Endodermal cell (in vitro differentiated cells): ENCODE data around the gene LRRC37A3. TPM values are rescaled to one million over a fixed set of nuclear protein-coding genes. Genes with fewer than 3 reads are reported as not detected.
"Not testable (repeated sequence)": the region's sequence is repeated elsewhere in the genome, so short reads cannot be mapped to it uniquely, and the experiment has no call there.

ENCODE experiments used
- DNase-seq: peaks from one replicate; pipeline ENCODE4 v3.0.0-alpha.2; 2017
- H3K27ac ChIP-seq: 2 replicates; pipeline ENCODE4 v1.5.1; 2013; ENCODE audit warnings: mild to moderate bottlenecking, low read depth, low read length, moderate library complexity
- H3K27me3 ChIP-seq: 2 replicates; pipeline ENCODE4 v1.6.1; 2013; ENCODE audit warnings: mild to moderate bottlenecking, low read length, moderate library complexity; ENCODE audit not compliant: insufficient read depth, control insufficient read depth, poor library complexity, severe bottlenecking
- H3K36me3 ChIP-seq: 2 replicates; pipeline ENCODE4 v1.7.0; 2013; ENCODE audit warnings: mild to moderate bottlenecking, low read length, moderate library complexity; ENCODE audit not compliant: control insufficient read depth, insufficient read depth
- H3K4me1 ChIP-seq: one replicate; pipeline ENCODE4 v1.7.0; 2013; ENCODE audit warnings: low read length; ENCODE audit not compliant: control insufficient read depth, insufficient read depth
- H3K4me3 ChIP-seq: 2 replicates; pipeline ENCODE4 v1.5.1; 2013; ENCODE audit warnings: mild to moderate bottlenecking, low read length, moderate library complexity
- H3K9ac ChIP-seq: 2 replicates; pipeline ENCODE4 v1.6.1; 2013; ENCODE audit warnings: mild to moderate bottlenecking, low read length, moderate library complexity; ENCODE audit not compliant: poor library complexity, severe bottlenecking; ENCODE audit errors: extremely low read depth
- H3K9me3 ChIP-seq: 2 replicates; pipeline ENCODE4 v1.6.1; 2013; ENCODE audit warnings: mild to moderate bottlenecking, low read length, moderate library complexity; ENCODE audit not compliant: control insufficient read depth
- H3K27ac Mint-ChIP-seq: 2 replicates; pipeline ENCODE4 v1.8.0; 2020; ENCODE audit warnings: mixed read lengths
- H3K27me3 Mint-ChIP-seq: 2 replicates; pipeline ENCODE4 v1.8.0; 2021; ENCODE audit warnings: mild to moderate bottlenecking, mixed read lengths; ENCODE audit not compliant: insufficient read depth
- H3K36me3 Mint-ChIP-seq: 2 replicates; pipeline ENCODE4 v1.8.0; 2020; ENCODE audit warnings: low read depth, mixed read lengths
- H3K4me1 Mint-ChIP-seq: 2 replicates; pipeline ENCODE4 v1.8.0; 2020; ENCODE audit warnings: mixed read lengths
- H3K4me3 Mint-ChIP-seq: 2 replicates; pipeline ENCODE4 v1.8.0; 2020; ENCODE audit warnings: mild to moderate bottlenecking, moderate library complexity, mixed read lengths
- H3K9me3 Mint-ChIP-seq: 2 replicates; pipeline ENCODE4 v1.8.0; 2020; ENCODE audit warnings: mild to moderate bottlenecking, mixed read lengths
- WGBS, 2 experiments: methylation state at CpG; one replicate each; pipeline versions ENCODE4 v1.1.5 to v1.1.7; 2013; ENCODE audit warnings: missing lambda C conversion rate in 2 of 2, mixed read lengths in 1 of 2; ENCODE audit not compliant: insufficient coverage in 1 of 2, insufficient read length in 1 of 2; 5-methylcytosine and 5-hydroxymethylcytosine counted together
- total RNA-seq, 2 donors: library from RNA; stranded (reverse); fragmentation: NEBNext Ultra II Directional in 1 of 2; extraction: Animal tissue kit (Norgen Biotek cat#: 25700) in 1 of 2; gene quantifications; 2 replicates in 1 of 2; 3 replicates in 1 of 2; pipeline ENCODE4 v1.2.1, GENCODE V29; 2021

Gene LRRC37A3
- total RNA-seq, 2 donors from 2014 or later: 18.1 to 25.3 TPM

GRCh38 chr17:64818904-64819303 lies 100.4 kb downstream of the LRRC37A3 start:
- H3K4me3 ChIP-seq, H3K27ac ChIP-seq, H3K36me3 ChIP-seq, H3K27me3 Mint-ChIP-seq, H3K9me3 ChIP-seq, H3K27ac Mint-ChIP-seq, H3K4me1 ChIP-seq, H3K27me3 ChIP-seq, H3K4me1 Mint-ChIP-seq, H3K4me3 Mint-ChIP-seq, H3K9ac ChIP-seq, H3K9me3 Mint-ChIP-seq, DNase-seq: not testable (repeated sequence)
- peaks cover 25% of the 10 kb centered on the region for H3K36me3 Mint-ChIP-seq
- 90 to 93% methylated on average over 2 to 5 of the region's 5 CpGs for WGBS, 2 experiments

- H3K9ac ChIP-seq, H3K4me1 Mint-ChIP-seq, H3K9me3 Mint-ChIP-seq, H3K9me3 ChIP-seq, H3K4me3 Mint-ChIP-seq, H3K4me3 ChIP-seq, H3K4me1 ChIP-seq, H3K27ac Mint-ChIP-seq, DNase-seq, H3K27ac ChIP-seq, H3K27me3 Mint-ChIP-seq, H3K27me3 ChIP-seq, H3K36me3 ChIP-seq: not testable (repeated sequence)
- 95 to 100% methylated on average over 2 to 5 of the region's 5 CpGs for WGBS, 2 experiments
- H3K36me3 Mint-ChIP-seq: peaks cover 21% of the 10 kb centered on the region
These were observed 103.5 kb downstream of the LRRC37A3 start for GRCh38 chr17:64815833-64816198.

- not testable (repeated sequence) for H3K27ac ChIP-seq, H3K27me3 ChIP-seq, H3K4me1 ChIP-seq, H3K4me3 ChIP-seq, H3K27ac Mint-ChIP-seq, H3K36me3 ChIP-seq, H3K9me3 ChIP-seq, H3K4me1 Mint-ChIP-seq, DNase-seq, H3K27me3 Mint-ChIP-seq, H3K4me3 Mint-ChIP-seq, H3K9me3 Mint-ChIP-seq, H3K9ac ChIP-seq
- peaks cover 19% of the 10 kb centered on the region for H3K36me3 Mint-ChIP-seq
- 88% methylated on average over 6 of the region's 12 CpGs; no CpG with 5 or more reads in 1 of the 2 experiments for WGBS, 2 experiments
These were observed 104.1 kb downstream of the LRRC37A3 start for GRCh38 chr17:64814993-64815832.

- H3K27ac Mint-ChIP-seq, H3K9me3 ChIP-seq, H3K4me1 Mint-ChIP-seq, H3K36me3 ChIP-seq, H3K27me3 ChIP-seq, H3K9ac ChIP-seq, H3K4me3 ChIP-seq, DNase-seq, H3K36me3 Mint-ChIP-seq, H3K9me3 Mint-ChIP-seq, H3K27me3 Mint-ChIP-seq, H3K27ac ChIP-seq, H3K4me3 Mint-ChIP-seq, H3K4me1 ChIP-seq: not testable (repeated sequence)
- 69 to 95% methylated on average over 2 to 3 of the region's 9 CpGs for WGBS, 2 experiments
These were observed 110.9 kb downstream of the LRRC37A3 start for GRCh38 chr17:64808178-64808977.

Other genes with a start within 250 kb of the LRRC37A3 start
- gene GNA13, start 137.3 kb upstream of the LRRC37A3 start, total RNA-seq: 10 to 100 TPM; 59.3 to 66.8 TPM
- gene RGS9, start 217.9 kb upstream of the LRRC37A3 start, total RNA-seq: 10 to 100 TPM; 11.1 to 14.7 TPM